MM.1S (cell line): ENCODE data around the gene TTC28.

Source experiments
- EZH2 ChIP-seq: fragments of 300-600 bp; sonication (generic); optimal IDR thresholded peaks from 2 replicates; pipeline ENCODE3; 2017; ENCODE audit warnings: low read depth, mild to moderate bottlenecking, antibody characterized with exemption, low read length, mixed read lengths
- TF ChIP-seq, protein P1 (sequence below): fragments of 300-600 bp; sonication (generic); IDR thresholded peaks from 2 replicates; pipeline ENCODE4 v1.5.1; 2016; ENCODE audit warnings: antibody characterized with exemption, low read length, mixed read lengths

DNA sequence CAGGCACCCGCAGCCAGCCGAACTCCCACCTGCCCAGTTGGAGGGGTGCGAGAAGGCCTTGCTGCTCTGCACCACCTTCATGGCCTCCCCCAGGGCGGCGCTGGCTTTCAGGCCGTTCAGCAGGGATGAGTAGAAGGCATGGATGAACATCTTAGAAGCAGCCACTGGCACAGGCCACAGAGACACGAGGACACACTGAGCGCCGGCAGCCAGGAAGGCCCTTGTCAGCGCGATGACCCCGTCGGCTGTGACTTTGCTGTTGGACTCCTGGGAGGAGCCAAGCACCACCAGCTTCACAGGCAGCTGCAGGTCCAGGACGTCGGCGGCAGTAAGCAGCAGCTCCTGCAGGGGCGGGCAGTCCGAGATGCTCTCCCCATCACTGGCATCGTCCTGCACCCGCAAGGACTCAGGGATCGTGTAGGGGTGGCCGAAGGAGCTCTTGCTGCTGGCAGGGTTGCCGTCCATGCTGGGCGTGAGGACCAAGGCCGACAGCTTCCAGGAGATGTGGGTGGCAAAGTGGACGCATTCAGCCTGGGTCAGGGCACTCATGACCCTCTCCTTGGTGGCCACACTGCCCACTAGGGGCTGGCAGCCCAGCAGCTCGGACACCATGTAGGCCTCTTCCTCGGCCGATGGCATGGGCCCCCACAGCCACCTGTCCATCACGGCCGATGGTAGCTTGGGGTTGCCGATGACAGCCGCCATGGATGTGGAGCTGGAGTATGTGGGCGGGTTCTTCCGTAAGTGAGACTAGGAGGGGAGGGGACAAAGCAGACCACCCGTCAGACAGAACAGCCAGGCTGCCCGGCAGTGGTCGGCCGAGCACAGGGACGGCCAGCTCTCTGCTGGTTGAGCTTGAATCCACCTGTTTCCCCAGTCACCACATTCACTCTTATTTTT, 680.9 kb downstream of the TTC28 start:
- no peak for TF ChIP-seq EZH2
- TF ChIP-seq, protein P1, sequence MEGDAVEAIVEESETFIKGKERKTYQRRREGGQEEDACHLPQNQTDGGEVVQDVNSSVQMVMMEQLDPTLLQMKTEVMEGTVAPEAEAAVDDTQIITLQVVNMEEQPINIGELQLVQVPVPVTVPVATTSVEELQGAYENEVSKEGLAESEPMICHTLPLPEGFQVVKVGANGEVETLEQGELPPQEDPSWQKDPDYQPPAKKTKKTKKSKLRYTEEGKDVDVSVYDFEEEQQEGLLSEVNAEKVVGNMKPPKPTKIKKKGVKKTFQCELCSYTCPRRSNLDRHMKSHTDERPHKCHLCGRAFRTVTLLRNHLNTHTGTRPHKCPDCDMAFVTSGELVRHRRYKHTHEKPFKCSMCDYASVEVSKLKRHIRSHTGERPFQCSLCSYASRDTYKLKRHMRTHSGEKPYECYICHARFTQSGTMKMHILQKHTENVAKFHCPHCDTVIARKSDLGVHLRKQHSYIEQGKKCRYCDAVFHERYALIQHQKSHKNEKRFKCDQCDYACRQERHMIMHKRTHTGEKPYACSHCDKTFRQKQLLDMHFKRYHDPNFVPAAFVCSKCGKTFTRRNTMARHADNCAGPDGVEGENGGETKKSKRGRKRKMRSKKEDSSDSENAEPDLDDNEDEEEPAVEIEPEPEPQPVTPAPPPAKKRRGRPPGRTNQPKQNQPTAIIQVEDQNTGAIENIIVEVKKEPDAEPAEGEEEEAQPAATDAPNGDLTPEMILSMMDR = no peak
